Left cardiac atrium (tissue), 4 donors: ENCODE measurements around the gene TRIM24. TPM values are rescaled to one million over a fixed set of nuclear protein-coding genes. Genes with fewer than 3 reads are reported as not detected.

ENCODE experiments used
- ATAC-seq, 2 donors: fragments of 200-7000 bp; cut with Tn5 transposase; one replicate each; pipeline ENCODE4 v1.9.1; 2020; ENCODE audit warnings: mild to moderate bottlenecking in 2 of 2, moderate library complexity in 2 of 2
- DNase-seq: peaks from one replicate; pipeline ENCODE4 v3.0.0-alpha.2; 2020
- intact Hi-C, 2 donors: fragments of 100-400 bp; cut with DNase I; formaldehyde crosslinking; loops; one replicate each; pipeline versions ENCODE4 v1.14.1 to v1.15.1; 2022 to 2023
- total RNA-seq, 2 donors: library from RNA; stranded (reverse); fragmentation: NEBNext Ultra II Directional; extraction: Animal tissue kit (Norgen Biotek cat#: 25700); gene quantifications; one replicate each; pipeline ENCODE4 v1.2.1, GENCODE V29; 2021
- donor health status: DM: no; HTN: yes; CAD: no.
- donor health status: DM: no; HTN: yes; CAD: no; lungs with severe emphysema.
- donor health status: DM: yes; HTN: yes; CAD: no.
- donor health status: Dilated cardiomyopathy.

TRIM24 gene
- total RNA-seq, 2 donors from 2014 or later, result 14.9 to 15.2 TPM

DNA sequence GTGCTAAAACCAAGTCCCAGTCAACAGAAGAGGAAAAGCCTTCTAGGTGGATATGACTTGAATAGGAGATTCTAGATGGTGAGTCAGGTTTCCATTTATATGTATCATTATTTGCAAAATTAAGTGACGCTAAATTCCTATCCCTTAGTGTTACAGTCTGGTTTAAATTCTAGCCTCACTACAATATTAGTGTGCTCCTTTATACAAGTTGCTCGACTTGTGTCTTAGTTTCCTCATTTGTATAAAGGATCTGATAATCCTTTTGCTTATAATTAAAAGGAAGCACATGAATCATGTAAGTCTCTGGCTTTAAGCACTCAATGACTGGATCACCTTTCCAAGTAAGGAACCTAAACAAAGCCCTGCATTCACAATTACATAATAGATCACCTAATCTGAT, 135.4 kb downstream of the TRIM24 start:
- intact Hi-C loops, result no loop called here
- ATAC-seq, result no peak
- DNase-seq, result no peak

DNA sequence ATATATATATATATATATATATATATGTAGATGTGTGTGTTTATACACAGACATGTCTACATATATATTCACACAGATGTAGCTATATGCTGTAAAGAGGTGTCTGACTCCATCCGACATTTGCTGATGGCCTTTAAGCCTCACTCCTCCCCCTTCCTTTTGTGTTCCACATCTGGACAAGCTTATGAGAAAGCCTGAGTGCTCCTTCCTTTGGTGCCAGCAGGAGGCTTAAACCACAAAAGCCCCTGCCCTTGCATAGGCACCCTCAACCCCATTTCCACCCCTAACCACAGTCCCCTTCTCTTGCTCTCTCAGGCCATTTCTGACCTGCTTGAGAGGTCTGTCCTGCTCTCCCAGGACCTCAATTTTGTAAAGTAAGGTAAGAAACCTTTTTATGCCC, 142.4 kb downstream of the TRIM24 start:
- intact Hi-C loops, result no loop called here
- DNase-seq (no peak), ATAC-seq (no peak)

DNA sequence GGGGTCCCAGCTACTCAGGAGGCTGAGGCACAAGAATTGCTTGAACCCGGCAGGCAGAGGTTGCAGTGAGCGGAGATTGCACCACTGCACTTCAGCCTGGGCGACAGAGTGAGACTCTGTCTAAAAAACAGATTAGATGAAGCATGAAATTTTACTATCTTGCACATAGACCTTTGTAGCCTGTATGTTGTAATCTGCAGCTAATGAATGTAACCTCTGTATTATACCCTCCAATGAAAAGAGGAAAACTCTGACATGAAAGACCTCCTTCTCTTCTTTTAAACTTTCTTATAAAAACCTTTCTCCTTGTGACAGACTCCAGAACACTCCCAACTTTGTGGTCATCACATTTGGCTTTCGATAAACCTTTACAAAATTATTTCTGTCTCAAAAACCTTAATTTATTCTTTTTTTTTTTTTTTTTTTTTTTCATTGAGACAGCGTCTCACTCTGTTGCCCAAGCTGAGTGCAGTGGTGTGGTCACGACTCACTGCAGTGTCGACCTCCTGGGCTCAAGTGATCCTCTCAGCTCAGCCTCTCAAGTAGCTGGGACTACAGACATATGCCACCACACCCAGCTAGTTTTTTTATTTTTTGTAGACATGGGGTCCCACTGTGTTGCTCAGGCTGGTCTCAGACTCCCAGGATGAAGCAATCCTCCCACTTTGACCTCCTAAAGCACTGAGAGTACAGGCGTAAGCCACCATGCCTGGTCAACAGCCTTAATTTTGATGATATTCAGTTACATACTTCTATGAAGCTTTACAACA, 143.7 kb downstream of the TRIM24 start:
- DNase-seq (no peak), ATAC-seq (no peak)
- intact Hi-C loops, result no loop called here

GRCh38 chr7:138606236-138606635, 146.2 kb downstream of the TRIM24 start:
- ATAC-seq (no peak), DNase-seq (no peak)
- intact Hi-C loops, result no loop called here

GRCh38 chr7:138607216-138608126, 147.4 kb downstream of the TRIM24 start:
- intact Hi-C loops, result no loop called here
- ATAC-seq (no peak), DNase-seq (no peak)

DNA sequence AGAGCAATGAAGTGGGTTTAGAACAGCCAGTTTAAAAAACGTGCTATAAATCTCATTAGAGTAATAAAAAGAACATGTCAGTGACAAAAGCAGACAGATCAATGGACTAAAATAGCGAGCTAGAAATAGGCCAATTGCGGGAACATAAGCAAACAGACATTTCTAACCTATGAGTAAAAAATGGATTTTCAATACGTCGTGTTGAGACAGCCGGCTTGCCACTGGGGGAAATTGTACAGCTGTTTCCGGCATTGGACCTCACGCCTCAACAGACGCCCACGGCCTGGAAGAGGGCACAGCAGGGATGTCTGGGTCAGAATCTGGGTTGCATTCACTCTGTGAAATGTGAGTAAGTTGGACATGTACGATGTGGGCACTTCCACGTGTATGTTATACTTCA, 148.2 kb downstream of the TRIM24 start:
- no peak for DNase-seq
- no peak for ATAC-seq
- intact Hi-C loops, result no loop called here

DNA sequence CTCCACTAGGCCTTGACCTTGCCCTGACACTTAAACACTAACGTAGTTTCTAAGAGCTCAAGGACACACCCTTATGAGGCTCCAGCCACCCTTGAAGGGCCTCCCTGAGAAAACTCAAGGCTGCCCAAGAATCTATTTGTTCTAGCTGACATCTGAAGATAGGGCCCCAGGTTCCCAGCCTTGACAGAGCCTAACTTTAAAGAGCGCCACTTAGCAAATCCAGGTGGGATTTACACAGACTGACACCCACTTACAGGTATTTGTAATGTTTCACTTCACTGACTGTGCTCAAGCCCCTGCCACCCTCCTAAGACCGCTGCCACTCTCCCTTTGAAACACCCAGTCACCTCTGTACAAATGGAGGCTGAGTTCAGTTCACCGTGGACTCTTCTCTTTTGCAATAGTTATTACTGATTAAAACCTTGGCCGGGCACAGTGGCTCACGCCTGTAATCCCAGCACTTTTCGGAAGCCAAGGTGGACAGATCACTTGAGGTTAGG, 150.7 kb downstream of the TRIM24 start:
- ATAC-seq, result no peak
- intact Hi-C loops, result no loop called here
- no peak for DNase-seq

- DNase-seq (no peak), ATAC-seq (no peak)
- intact Hi-C loops, result no loop called here
Observed at GRCh38 chr7:138613630-138614029, 153.6 kb downstream of the TRIM24 start.

DNA sequence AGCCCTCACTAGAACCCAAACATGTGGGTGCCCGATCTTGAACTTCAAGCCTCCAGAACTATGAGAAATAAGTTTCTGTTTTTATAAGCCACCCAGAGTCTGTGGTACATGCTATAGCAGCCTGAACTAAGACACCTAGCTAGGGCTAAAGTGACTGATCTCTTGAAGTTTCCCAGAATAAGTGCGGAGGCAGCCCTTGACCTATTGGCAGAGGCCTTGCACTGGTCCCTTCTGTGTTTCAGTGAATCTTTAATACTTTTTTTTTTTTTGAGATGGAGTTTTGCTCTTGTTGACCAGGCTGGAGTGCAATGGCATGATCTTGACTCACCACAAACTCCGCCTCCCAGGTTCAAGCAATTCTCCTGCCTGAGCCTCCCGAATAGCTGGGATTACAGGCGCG, 156.0 kb downstream of the TRIM24 start:
- intact Hi-C loops, result no loop called here
- ATAC-seq (no peak), DNase-seq (no peak)

DNA sequence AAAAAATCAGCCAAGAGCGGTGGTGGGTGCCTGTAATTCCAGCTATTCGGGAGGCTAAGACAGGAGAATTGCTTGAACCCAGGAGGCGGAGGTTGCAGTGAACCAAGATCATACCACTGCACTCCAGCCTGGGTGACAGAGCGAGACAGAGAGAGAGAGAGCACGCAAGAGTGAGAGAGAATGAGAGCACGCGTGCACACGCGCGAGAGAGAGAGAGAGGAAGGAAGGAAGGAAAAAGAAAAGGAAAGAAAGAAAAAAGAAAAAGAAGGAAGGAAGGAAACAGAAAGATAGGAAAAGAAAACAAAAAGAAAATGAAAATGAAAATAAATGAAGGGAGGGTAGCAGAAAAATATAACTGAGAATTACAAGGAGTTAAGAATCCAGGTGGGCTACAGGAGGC, 158.4 kb downstream of the TRIM24 start:
- no peak for ATAC-seq
- intact Hi-C loops, result no loop called here
- no peak for DNase-seq

GRCh38 chr7:138618933-138619332, 158.9 kb downstream of the TRIM24 start:
- DNase-seq, result no peak
- intact Hi-C loops, result no loop called here
- ATAC-seq, result no peak

- intact Hi-C loops, result no loop called here
- no peak for ATAC-seq
- DNase-seq, result no peak
Observed at GRCh38 chr7:138622841-138623240, 162.8 kb downstream of the TRIM24 start.

- DNase-seq (no peak), ATAC-seq (no peak)
- intact Hi-C loops, result no loop called here
Observed at GRCh38 chr7:138625084-138625848, 165.2 kb downstream of the TRIM24 start.

GRCh38 chr7:138625849-138626230, 165.8 kb downstream of the TRIM24 start:
- DNase-seq (no peak), ATAC-seq (no peak)
- intact Hi-C loops, result no loop called here

DNA sequence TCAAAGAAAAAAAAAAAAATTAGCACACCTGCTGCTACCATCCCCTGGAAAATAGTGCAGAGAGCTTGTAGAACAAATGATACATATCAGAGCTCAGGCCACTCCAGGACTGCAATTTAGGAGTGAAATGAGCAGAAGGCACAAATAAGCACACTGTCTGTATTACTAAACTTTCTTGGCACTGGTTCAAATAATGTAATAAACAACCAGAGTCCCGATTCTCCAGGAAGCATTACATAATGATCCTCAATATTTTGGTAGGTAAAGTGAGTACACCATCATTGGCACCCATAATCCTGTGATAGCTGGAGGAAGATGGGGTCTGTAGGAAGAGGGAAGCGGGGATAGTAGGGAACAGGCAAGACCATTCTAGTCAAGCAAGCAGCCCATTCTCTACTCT, 166.8 kb downstream of the TRIM24 start:
- DNase-seq, result no peak
- no peak for ATAC-seq
- intact Hi-C loops, result no loop called here

DNA sequence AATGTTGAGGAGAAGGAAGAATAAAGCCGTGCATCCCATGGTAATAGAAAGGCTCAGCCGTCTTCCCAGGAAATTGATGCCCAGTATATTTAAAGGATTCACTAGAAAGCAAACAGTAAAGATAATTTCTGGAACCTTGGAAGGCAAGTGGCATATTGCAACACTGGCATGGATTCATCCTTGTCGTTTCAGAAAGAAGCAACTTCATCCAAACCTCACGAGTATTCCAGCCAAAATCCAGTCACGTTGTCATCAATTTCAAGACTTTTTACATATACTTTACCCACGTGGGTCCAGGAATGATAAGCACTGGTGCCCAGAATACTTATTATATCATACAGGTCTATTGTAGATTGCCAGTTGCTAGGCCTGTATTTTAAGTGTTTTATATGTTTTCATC, 167.3 kb downstream of the TRIM24 start:
- no peak for DNase-seq
- ATAC-seq, result no peak
- intact Hi-C loops, result no loop called here

GRCh38 chr7:138630059-138630610, 170.1 kb downstream of the TRIM24 start:
- DNase-seq, result no peak
- ATAC-seq, result no peak
- intact Hi-C loops, result no loop called here

DNA sequence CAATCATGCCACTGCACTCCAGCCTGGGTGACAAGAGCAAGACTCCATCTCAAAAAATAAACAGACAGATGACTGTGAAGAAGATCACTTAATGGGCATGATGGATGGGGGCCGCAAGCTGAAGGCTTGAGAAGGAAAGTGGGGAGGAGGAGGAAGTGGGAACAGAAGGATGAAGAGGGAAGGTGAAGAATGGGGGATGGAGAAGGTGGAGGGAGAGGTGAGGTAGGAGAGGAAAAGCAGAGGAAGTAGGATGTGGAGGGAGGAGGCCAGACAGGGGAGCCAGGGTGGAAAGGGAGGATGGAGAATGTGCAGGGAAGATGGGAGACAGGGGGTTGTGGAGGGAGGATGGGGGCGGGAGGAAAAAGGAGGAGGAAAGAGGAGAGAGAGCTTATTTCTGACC, 172.3 kb downstream of the TRIM24 start:
- no peak for ATAC-seq
- no peak for DNase-seq
- intact Hi-C loops, result no loop called here

DNA sequence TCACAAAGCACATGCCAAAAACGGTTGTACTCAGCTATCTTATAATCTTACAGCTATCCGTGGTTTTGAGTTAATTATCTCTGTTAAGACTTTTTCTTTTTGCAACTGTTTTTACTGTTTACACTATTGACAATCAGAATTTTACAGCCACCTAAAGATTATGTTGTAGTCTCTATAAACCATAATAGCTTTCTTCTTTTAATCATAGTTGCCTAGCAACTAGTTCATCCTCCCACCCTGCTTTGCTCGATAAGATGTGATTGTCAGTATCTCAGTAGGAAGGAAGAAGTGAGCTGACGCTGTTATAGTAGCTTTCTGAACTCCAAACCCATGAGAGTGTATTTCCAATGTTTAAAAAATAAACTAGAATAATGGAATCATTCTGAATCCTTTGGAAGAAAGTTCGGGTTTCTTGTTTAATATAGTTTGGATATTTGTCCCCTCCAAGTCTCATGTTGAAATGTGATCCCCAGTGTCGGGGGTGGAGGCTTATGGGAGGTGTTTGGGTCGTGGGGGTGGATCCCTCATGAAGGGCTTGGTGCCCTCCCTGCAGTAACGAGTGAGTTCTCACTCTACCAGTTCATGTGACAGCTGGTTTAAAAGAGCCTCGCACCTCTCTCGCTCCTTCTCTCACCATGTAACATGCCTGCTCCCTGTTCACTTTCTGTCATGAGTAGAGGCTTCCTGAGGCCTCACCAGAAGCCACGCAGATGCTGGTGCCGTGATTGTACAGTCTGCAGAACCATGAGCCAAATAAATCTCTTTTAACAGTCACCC, 173.0 kb downstream of the TRIM24 start:
- no peak for DNase-seq
- intact Hi-C loops, result no loop called here
- ATAC-seq, result no peak
